Endothelial cell of umbilical vein (primary cell): ENCODE data around the gene CHL1.

Experiments
- EZH2 ChIP-seq: IDR thresholded peaks from 2 replicates; pipeline ENCODE4 v1.6.1; 2012; ENCODE audit warnings: borderline replicate concordance, low read depth, mild to moderate bottlenecking, moderate library complexity, low read length, inconsistent platforms; ENCODE audit not compliant: severe bottlenecking
- TF ChIP-seq, protein P1 (sequence below), 2 donors: IDR thresholded peaks; 1 replicate in 1 of 2; 2 replicates in 1 of 2; pipeline ENCODE4 v1.5.1; 2011; ENCODE audit warnings: low read length in 2 of 2, mild to moderate bottlenecking in 2 of 2, moderate library complexity in 2 of 2, control low read depth in 1 of 2, inconsistent platforms in 1 of 2, low read depth in 1 of 2; ENCODE audit not compliant: insufficient read depth in 1 of 2; ENCODE audit errors: extremely low read depth in 1 of 2

DNA sequence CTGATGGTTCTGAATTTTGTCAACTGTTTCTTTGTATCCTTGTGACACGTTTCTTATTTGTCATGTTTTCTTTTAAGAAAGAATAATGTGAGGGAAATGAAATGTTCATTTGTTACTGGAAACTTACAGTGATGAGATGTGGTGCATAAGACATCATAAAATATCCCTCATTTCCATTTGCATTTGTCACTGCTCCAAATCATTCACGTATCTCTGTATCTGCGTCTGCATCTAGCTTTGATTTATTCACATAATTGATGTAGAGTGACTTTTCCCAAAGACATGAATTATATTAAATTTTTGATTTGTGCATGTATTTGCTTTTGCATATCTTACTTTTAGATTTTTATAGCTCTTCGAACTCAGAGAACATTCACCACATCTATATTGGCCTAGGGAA lies 66.8 kb downstream of the CHL1 start:
- TF ChIP-seq, protein P1, sequence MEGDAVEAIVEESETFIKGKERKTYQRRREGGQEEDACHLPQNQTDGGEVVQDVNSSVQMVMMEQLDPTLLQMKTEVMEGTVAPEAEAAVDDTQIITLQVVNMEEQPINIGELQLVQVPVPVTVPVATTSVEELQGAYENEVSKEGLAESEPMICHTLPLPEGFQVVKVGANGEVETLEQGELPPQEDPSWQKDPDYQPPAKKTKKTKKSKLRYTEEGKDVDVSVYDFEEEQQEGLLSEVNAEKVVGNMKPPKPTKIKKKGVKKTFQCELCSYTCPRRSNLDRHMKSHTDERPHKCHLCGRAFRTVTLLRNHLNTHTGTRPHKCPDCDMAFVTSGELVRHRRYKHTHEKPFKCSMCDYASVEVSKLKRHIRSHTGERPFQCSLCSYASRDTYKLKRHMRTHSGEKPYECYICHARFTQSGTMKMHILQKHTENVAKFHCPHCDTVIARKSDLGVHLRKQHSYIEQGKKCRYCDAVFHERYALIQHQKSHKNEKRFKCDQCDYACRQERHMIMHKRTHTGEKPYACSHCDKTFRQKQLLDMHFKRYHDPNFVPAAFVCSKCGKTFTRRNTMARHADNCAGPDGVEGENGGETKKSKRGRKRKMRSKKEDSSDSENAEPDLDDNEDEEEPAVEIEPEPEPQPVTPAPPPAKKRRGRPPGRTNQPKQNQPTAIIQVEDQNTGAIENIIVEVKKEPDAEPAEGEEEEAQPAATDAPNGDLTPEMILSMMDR (IDR thresholded peaks at IDR 0.05; ENCODE audit: extremely low read depth in 1 of 2, insufficient read depth in 1 of 2, low read depth in 1 of 2, low read length in 2 of 2): no peak
- no peak for TF ChIP-seq EZH2
